Mesothelial cell of epicardium (in vitro differentiated cells): ENCODE data around the gene DEPDC1. TPM values are rescaled to one million over a fixed set of nuclear protein-coding genes. Genes with fewer than 3 reads are reported as not detected.

ENCODE experiments used
- DNase-seq, 2 experiments: peaks; one replicate each; pipeline ENCODE4 v3.0.0; 2021; ENCODE audit warnings: low spot score in 2 of 2; ENCODE audit not compliant: unreplicated experiment in 2 of 2
- H3K27ac Mint-ChIP-seq: 2 replicates; pipeline ENCODE4 v1.8.0; 2021; ENCODE audit warnings: mixed read lengths
- H3K27me3 Mint-ChIP-seq: 2 replicates; pipeline ENCODE4 v1.8.0; 2021; ENCODE audit warnings: low read depth, mixed read lengths
- H3K36me3 Mint-ChIP-seq: 2 replicates; pipeline ENCODE4 v1.8.0; 2021; ENCODE audit warnings: mixed read lengths
- H3K4me1 Mint-ChIP-seq: 2 replicates; pipeline ENCODE4 v1.8.0; 2021; ENCODE audit warnings: mixed read lengths
- H3K4me3 Mint-ChIP-seq: 2 replicates; pipeline ENCODE4 v1.8.0; 2021; ENCODE audit warnings: mild to moderate bottlenecking, moderate library complexity, mixed read lengths
- H3K9me3 Mint-ChIP-seq: 2 replicates; pipeline ENCODE4 v1.8.0; 2021; ENCODE audit warnings: mixed read lengths
- CTCF ChIP-seq: fragments of 200-600 bp; sonication (generic); IDR thresholded peaks from one replicate; pipeline ENCODE4 v1.5.0; 2021; ENCODE audit warnings: antibody characterized with exemption; ENCODE audit not compliant: unreplicated experiment
- total RNA-seq: library from RNA; stranded (reverse); gene quantifications from 3 replicates; pipeline ENCODE4 v1.2.1, GENCODE V29; 2021

DEPDC1 gene
- total RNA-seq, 1 donor from 2014 or later: 10.4 TPM

GRCh38 chr1:68456202-68456601, 40.7 kb downstream of the DEPDC1 start:
- Mint-ChIP-seq H3K36me3 (no peaks in the 10 kb centered on the region), H3K4me1 (peaks cover 9% of the 10 kb centered on the region), H3K27me3 (no peaks in the 10 kb centered on the region), H3K4me3 (no peak overlapping the region), H3K9me3 (peaks cover 5% of the 10 kb centered on the region), H3K27ac (no peak overlapping the region)
- no peak for TF ChIP-seq CTCF
- no peak for DNase-seq

- Mint-ChIP-seq H3K36me3 (no peaks in the 10 kb centered on the region), H3K27me3 (no peaks in the 10 kb centered on the region), H3K27ac (no peak overlapping the region), H3K9me3 (peaks cover 5% of the 10 kb centered on the region), H3K4me3 (no peak overlapping the region), H3K4me1 (peaks cover 6% of the 10 kb centered on the region)
- DNase-seq: no peak
- TF ChIP-seq CTCF: no peak
These were observed 42.3 kb downstream of the DEPDC1 start for GRCh38 chr1:68454534-68454933.

GRCh38 chr1:68453060-68453670, 43.7 kb downstream of the DEPDC1 start:
- H3K4me3 Mint-ChIP-seq: no peak overlapping the region
- H3K4me1 Mint-ChIP-seq: peaks cover 6% of the 10 kb centered on the region
- peak overlapping the region; percentile 24 for H3K27ac Mint-ChIP-seq

GRCh38 chr1:68449901-68450300, 47.0 kb downstream of the DEPDC1 start, which contains the start of gene RPE65:
Gene RPE65, minus strand, starts transcription at chr1:68449954. Its CDS starts 49 bp downstream, at chr1:68449905.
- no peaks in the 10 kb centered on the region for H3K36me3 Mint-ChIP-seq
- DNase-seq: no peak
- H3K4me1 Mint-ChIP-seq: peaks cover 4% of the 10 kb centered on the region
- H3K9me3 Mint-ChIP-seq: no peaks in the 10 kb centered on the region
- no peak for TF ChIP-seq CTCF
- no peak within 1 kb of the TSS for H3K27ac Mint-ChIP-seq
- H3K4me3 Mint-ChIP-seq: no peak within 1 kb of the TSS
- H3K27me3 Mint-ChIP-seq: no peaks in the 10 kb centered on the region

More at GRCh38 chr1:68453060-68453670, 43.7 kb downstream of the DEPDC1 start:
- Mint-ChIP-seq H3K36me3 (no peaks in the 10 kb centered on the region), H3K27me3 (no peaks in the 10 kb centered on the region), H3K9me3 (peaks cover 5% of the 10 kb centered on the region)
- no peak for TF ChIP-seq CTCF
- DNase-seq: no peak

GRCh38 chr1:68448365-68448764, 48.5 kb downstream of the DEPDC1 start:
- no peak for TF ChIP-seq CTCF
- no peak overlapping the region for H3K4me3 Mint-ChIP-seq
- DNase-seq: no peak

GRCh38 chr1:68445709-68446108, 51.2 kb downstream of the DEPDC1 start:
- H3K36me3 Mint-ChIP-seq: no peaks in the 10 kb centered on the region
- no peak for DNase-seq
- no peak overlapping the region for H3K27ac Mint-ChIP-seq
- H3K27me3 Mint-ChIP-seq: peaks cover 3% of the 10 kb centered on the region
- H3K4me1 Mint-ChIP-seq: no peaks in the 10 kb centered on the region
- TF ChIP-seq CTCF: no peak
- H3K4me3 Mint-ChIP-seq: no peak overlapping the region
- no peaks in the 10 kb centered on the region for H3K9me3 Mint-ChIP-seq

More at GRCh38 chr1:68448365-68448764, 48.5 kb downstream of the DEPDC1 start:
- peaks cover 2% of the 10 kb centered on the region for H3K27me3 Mint-ChIP-seq
- H3K4me1 Mint-ChIP-seq: peaks cover 4% of the 10 kb centered on the region
- H3K27ac Mint-ChIP-seq: no peak overlapping the region
- H3K9me3 Mint-ChIP-seq: no peaks in the 10 kb centered on the region
- H3K36me3 Mint-ChIP-seq: no peaks in the 10 kb centered on the region
